Activated T-cell treated with anti-CD3 and anti-CD28 coated beads, Interleukin-2, amount 50 U/mL, for 1 hour (primary cell): ENCODE results near the gene CLMN.
"Not testable (repeated sequence)": the region's sequence is repeated elsewhere in the genome, so short reads cannot be mapped to it uniquely, and the experiment has no call there.

Source experiments
- DNase-seq: peaks from one replicate; pipeline ENCODE4 v3.0.0-alpha.2; 2020

The CLMN gene

DNA sequence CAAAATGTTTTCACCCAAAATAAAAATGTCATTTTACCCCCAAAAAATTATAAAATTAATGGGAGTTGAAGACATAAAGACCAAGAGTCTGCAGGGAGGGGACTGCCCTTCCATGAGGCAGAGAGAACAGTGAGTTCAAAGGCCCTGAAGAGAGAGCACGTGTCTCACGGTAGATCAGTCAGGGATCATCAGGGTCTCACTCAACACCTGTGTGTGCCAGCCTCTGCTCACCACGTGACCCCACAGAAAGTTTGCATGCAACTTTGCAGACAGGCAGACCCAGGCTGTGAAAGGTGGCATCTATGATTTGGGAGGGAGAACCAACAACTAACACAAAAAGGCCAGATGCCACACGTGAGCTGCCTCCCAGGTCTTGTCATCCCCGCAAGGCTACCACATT is 33.1 kb downstream of the CLMN start:
- DNase-seq = no peak

DNA sequence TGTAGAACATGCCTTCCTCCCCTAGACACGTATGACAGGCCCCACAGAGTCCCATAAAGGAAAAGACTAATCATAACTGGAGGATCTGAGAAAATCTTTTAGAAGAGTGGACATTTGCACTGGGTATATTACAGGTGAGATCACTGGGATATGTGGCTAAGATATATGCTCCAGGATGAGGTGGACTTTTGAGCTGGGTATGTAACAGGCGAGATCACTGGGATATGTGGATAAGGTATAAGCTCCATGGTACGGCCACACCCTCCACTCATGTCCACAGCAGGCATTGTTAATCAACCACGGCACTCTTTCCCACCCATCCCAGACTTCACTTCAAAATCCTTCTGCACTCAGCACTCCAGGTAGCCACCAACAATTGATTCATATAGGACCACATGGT is 34.1 kb downstream of the CLMN start:
- DNase-seq = no peak

DNA sequence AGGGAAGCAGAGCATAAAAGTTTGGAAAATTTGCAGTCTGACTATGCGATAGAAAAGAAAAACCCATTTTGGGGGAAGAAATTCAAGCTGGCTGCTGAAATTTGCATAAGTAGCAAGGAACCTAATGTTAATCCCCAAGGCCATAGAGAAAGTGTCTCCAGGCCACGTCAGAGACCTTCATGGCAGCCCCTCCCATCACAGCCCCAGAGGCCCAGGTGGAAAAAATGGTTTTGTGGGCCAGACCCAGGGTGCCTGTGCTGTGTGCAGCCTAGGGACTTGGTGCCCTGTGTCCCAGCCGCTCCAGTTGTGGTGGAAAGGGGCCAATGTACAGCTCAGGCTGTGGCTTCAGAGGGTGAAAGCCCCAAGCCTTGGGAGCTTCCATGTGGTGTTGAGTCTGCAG is 35.9 kb downstream of the CLMN start:
- not testable (repeated sequence) for DNase-seq

DNA sequence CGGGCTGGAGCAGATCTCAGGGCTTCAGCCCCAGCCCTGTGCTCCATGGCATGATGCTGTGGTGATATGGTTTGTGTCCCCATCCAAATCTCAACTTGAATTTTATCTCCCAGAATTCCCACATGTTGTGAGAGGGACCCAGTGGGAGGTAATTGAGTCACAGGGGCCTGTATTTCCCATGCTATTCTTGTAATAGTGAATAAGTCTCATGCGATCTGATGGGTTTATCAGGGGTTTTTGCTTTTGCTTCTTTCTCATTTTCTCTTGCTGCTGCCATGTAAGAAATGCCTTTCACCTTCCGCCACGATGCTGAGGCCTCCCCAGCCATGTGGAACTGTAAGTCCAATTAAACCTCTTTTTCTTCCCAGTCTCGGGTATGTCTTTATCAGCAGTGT is 36.7 kb downstream of the CLMN start:
- not testable (repeated sequence) for DNase-seq

DNA sequence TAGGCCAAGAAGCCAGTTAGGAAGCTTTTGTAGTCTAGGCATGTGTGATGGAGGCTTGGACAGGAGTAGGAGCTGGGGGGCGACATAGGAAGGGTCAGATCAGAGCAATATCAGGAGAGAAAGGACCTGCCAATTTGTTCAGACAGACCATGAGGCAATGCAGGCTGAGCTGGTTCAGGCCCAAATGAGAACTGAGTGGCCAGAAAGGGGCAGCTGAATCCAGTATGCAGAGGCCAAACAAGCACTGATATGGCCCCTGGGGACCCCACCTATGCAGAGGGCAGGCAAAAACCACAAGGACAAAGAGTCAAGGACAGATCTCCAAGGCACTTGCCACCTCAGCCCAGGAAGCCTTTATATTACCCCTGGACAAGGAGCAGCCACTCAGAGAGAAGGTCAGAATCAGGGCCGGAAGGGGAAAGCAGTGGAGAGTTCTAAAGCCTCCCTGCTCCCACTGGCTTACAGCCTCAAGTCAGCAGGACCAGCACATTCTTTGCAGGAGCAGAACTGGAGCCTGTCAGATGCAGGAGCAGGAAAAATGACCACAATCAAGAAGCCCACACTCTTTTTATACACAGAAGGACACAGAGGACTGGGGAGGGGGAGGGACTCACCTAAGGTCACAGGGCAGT is 37.2 kb downstream of the CLMN start:
- no peak for DNase-seq

DNA sequence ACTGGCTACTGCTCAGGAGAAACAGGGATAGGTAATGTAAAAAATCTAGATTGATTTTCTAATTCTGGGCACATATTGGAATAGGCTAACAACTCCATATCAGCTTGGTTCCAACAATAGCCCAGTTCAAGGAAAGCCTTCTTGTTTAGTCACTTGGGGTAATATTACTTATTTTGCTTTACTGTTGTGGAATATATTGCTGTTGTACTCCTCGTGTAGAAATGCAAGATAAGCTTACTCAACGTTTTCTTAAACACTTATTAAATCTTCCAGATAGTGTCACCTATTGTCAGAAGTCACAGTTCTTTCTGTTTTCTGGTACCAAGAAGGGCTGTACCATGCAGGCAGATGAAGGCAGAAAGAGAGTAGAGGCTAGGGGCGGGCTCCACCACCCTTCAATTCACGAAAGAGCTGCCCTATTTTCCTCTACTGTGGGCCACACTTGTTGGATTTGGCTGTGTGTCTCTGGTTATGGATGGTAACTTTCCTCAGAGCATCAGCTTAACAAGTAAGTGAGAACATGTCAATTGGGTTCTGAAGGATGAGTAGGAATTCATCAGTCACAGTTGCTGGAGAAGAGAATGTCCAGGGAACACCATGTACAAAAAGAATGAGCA is 38.0 kb downstream of the CLMN start:
- DNase-seq = no peak

DNA sequence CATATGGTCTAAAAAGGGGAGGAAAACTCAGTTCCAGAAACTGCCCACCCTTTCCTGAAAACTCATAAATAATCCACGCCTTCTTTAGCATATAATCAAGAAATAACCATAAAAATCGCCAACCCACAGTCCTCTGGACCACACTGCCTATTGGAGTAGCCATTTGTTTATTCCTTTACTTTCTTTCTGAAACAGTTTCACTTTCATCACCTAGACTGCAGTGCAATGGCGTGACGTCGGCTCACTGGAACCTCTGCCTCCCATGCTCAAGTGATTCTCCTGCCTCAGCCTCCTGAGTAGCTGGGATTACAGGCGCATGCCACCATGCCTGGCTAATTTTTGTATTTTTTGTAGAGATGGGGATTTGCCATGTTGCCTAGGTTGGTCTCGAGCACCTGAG is 44.2 kb downstream of the CLMN start:
- no peak for DNase-seq

DNA sequence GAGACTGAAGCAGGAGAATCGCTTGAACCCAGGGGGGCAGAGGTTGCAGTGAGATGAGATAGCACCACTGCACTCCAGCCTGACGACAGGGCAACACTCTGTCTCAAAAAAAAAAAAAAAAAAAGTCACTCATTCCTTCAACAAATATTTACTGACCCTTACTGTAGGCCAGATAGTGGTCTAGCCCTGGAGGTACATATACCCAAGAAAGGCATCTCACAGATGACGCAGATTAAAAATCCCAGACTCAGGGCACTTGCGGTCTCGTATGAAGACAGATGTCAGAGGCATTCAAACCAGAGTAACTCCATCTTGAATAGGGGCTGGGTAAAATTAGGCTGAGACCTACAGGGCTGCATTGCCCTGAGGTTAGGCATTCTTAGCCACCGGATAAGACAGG is 44.8 kb downstream of the CLMN start:
- no peak for DNase-seq

DNA sequence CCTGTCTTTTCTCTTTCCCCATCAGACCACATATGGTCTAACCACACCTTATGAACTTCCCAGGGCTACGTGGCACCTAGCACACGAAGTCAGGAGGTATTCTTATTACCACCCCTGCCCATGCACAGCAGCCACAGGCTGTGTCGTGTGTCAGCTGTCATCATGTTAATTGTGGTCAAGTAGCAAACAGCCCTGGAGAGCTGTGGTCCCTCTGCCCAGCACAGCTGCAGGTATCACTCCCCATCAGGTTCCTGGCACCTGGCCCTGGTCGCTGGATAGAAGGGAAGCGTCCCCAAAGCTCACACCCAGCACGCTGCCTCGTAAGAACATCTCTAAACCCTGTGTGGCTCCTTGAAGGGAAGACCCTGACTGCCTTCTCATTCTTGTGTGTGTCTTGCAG is 45.4 kb downstream of the CLMN start:
- DNase-seq = no peak

DNA sequence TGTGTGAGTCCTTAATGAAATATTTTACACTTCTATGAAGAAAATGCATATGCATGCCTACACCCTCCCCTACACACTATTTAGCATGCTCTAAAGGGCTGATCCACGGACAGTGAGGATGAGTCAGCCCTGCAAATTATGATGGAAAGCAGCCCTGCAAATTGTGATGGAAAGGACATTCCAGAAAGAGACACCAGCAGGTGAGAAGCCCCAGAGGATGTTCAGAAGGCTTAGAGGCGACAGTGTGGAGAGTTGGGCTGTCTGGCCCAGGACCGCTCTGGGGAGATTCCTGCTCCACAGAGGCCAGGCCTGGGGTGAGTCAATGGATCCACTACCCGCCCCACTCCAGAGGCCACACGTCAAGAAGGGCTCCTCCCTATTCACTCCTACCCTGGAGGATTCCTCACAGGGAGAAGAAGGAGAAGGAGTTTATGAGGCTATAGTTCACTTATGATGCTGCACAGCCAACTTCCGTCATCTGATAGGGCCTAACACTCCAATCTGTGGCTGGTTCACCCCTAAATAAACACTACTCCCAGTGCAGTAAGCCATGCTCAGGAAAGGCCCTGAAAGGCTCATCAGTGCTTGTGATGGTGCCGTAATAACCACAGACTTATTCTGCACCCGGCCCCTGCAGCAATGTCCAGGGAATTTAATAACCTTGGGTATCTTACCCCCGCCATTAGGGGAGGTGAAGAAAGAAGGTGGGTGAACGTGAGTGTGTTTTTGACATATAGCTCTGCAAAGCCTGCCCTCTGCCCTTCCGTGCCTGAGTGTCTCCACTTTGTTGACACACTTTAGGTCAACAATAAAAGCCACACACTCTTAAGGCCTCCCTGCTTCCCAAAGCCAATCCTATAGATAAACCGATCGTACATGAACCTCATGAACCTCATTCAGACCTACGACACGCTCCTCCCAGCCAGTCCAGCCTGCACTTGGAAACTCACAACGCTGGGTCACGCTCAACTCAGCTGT is 46.4 kb downstream of the CLMN start:
- no peak for DNase-seq

DNA sequence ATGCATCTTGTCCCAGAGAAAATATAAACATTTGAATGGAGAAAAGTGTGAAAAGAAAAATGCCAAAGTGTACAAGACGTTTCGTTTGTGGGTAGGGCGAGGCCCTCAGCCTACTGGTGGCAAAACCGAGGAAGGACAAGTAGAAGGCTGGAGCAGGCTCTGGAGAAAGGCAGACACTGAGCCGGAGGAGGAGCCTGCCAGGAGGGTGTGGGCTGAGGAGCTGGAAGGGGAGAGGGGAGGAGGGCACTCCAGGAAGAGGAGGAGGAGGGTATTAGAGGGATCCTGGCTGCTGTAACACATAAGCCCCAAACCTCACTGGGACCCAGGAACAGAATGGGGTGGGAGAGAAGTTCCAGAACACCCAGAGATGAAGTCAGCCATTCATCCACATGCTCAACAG is 47.7 kb downstream of the CLMN start:
- DNase-seq = no peak

DNA sequence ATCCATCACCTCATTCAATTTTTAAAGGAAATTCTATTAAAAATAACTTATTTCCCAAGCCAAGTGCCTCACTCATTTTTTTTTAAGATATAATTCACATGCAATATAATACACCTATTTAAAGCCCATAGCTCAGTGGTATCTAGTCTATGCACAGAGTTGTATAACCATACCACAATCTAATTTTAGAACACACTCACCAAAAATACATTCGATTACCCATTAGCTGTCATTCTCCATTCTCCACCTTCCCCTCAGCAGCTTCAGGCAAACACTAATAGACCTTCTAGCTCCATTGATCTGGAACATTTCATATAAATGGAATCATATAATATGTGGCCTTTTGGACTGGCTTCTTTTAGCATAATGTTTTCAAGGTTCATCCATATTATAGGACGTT is 49.5 kb downstream of the CLMN start:
- no peak for DNase-seq

DNA sequence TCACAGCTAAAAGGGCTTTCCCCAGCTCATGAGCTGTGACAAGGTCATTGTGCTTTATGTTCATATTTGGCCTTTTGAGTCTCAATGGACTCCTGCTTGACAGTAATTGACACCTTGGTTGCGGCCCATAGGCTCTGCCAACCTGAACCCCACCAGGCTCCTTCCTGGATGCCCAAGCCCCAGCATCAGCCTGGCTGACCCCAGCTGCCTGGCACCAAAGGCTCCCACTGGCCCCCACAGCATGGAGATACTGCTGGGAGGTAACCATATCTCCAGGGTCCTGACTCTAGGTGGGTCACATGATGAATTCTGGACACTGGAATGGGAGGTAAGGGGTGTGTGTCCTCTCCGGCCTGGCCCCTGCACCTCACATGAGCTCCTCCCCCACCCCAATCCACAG is 50.2 kb downstream of the CLMN start:
- no peak for DNase-seq

DNA sequence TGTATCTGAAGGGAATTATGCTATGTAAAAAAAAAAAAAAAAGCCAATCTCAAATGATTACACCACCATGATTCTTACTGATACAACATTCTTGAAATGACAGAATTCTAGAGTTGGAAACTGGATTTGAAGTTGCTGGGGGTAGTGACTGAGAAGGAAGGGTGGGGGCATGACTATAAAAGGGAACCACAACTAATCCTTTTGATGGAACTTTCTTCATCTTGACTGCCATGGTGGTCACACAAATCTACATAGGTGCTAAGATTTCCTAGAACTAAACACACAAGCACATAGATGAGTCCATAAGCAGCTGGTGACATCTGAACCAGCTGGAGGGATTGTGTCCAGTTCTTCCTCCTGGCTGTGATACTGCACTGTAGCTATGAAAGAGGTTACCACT is 51.4 kb downstream of the CLMN start:
- DNase-seq = no peak

DNA sequence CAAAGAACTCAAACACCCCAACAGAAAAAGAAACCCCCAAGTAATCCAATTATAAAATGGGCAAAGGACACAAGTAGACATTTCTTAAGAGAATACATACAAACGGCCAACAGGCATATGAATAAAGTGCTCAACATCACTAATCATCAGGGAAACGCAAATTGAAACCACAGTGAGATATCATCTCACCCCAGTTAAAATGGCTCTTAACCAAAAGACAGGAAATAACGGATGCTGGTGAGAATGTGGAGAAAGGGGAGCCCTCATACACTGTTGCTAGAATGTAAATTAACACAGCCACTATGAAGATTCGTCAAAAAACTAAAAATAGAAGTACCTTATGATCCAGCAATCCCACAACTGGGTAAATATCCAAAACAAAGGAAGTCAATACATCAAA is 52.4 kb downstream of the CLMN start:
- no peak for DNase-seq

DNA sequence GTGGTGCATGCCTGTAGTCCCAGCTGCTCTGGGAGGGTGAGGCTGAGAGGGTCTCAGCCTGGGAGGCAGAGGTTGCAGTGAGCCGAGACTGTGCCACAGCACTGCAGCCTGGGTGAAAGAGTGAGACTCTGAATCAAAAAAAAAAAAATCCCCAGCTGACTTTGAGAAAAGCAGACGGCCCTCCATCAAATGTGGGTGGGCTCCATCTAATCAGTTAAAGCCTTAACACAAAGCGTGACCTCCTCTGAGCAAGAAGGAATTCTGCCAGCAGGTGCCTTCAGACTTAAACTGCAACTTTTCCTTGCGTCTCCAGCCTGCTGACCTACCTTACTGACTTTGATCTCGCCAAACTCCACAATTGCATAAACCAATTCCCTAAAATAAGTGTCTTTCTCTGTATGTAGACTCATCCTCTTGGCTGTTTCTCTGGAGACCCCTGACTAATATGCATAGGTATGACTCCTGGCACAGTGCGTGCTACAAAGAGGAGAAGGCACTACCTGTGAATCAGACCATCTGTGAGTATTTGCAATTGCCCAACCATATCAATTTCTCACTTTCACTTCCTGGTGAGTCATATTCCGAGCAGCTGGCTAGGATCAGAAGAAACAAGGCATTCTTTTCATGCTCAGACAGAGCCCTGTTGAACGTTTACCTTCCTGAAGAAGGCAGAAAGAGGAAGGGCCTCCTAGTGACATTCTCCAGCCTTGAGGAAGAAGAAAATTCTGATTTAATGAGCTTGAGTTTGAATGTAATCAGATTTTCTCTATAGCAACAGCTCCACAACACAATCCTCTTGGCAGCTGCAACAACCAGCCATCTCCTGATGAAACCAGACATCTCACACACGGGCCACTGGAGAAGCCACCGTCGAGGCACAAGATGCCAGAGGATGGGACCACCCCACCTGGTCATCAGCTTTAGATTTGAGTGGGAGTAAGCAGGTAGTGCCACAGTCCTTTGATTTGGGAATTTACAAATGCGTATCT is 54.3 kb downstream of the CLMN start:
- DNase-seq = no peak

DNA sequence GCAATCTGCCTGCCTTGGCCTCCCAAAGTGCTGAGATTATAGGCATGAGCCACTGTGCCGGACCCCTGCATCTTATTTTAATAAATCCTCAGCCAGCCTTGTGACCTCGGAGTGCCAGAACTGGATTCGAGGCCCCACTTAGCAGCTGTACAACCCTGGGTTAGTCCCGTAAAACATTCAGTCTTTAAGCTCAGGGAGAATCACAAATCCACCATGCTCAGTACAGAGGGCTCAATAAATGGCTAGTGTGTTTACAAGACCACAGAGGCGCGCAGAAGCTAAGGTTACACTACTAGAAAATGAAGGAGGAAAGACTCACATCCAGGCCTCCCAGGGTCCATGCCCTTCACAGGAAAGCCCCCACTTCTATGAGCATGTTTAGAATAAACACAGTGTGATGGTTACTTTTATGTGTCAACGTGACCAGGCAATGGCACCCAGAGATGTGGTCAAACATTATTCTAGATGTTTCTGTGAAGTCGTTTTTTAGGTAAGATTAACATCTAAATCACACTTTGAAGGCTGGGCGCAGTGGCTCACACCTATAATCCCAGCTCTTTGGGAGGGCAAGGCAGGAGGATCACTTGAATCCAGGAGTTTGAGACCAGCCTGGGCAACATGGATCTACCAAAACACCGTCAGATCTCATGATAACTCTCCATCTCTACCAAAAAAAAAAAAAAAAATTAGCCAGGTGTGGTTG is 55.3 kb downstream of the CLMN start:
- DNase-seq = no peak

DNA sequence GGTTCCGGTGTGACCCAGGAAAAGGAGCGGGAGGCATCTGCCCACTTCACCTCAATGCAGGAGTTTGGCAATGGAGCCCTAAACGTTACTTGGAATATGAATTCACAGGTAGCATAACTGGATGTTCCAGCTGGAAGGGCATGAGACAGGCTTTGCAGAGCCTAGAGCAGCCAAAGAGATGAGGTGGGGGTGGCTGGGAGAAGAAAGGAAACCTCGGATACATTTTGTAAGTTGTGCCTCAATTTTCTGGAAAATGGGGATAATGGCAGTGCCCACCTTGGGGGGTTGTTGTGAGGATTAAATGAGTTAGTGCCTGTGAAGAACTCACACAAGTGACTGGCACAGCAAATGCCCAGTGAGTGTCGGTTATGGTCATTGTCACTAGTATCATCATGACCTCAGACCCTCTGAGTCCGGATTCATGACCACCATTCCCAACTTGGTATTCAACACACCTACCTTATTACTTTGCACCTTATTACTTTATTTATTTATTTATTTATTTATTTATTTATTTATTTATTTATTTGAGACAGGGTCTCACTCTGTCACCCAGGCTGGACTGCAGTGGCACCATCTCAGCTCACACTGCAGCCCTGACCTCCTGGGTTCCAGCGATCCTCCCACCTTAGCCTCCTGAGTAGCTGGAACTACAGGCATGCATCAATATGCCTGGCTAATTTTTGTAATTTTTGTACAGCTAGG is 56.0 kb downstream of the CLMN start:
- no peak for DNase-seq

DNA sequence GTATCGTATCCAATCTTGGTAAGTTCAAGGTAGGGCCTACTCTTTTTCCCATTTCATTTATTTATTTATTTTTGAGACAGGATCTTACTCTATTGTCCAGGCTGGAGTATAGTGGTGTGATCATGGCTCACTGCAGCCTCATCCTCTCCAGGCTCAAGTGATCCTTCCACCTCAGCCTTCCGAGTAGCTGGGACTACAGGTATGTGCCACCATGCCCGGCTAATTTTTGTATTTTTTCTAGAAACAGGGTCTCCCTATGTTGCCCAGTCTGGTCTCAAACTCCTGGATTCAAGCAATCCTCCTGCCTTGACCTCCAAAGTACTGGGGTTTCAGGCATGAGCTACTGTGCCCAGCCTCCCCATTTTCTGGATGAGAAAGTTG is 57.2 kb downstream of the CLMN start:
- no peak for DNase-seq

DNA sequence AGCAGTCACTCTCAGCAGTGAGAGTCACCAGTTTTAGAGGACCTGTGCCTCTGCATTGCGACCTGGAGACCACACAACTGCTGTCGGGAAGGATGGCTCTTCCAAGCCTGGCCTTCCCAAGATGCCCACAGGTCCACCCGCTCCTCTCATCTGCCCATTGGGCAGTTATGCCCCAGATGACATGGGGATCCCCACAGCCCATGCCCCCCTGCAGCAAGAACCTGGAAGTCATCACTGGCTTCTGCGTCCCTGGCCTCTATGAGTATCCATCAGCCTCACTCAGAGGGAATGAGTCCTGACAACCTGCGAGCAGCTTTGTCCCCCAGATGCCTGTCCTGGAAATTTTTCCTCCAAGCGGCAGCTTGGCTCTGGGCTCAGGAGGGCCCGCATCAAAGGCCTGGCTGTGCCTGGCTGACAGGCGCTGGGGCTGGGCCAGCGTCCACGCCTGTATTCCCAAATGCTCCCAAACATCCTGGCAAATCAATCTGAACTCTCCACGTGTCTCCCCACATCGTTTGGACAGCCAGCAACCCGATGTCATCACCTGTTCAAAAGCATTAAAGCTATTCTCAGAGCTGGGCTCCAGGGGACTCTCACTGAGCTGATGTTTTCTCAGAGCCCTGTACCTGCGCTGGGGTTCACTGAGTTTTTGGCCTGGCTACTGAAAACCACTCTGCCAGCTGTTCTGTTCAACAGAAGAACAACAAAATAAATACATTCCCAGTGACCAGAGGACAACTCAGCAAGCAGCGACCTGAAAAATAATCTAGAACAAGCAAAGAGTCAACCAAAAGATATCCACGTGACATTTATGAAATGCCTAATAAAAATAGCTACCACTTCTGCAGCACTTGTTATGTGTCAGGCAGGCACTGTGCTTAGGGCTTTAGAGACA is 57.8 kb downstream of the CLMN start:
- no peak for DNase-seq
